SK-N-SH treated with all-trans-retinoic acid at 6 μM for 48 hours (cell line): ENCODE data around the gene USP22.

Experiments used
- ATAC-seq: fragments of 200-7000 bp; cut with Tn5 transposase; 3 replicates; pipeline ENCODE4 v1.9.1; 2020; ENCODE audit warnings: mild to moderate bottlenecking, moderate library complexity
- ARNTL ChIP-seq: fragments of 450-650 bp; formaldehyde crosslinking; IDR thresholded peaks from 2 replicates; pipeline ENCODE4 v1.5.0; 2020; ENCODE audit warnings: low read depth, mild to moderate bottlenecking, moderate library complexity, borderline replicate concordance
- BACH2 ChIP-seq: fragments of 250-450 bp; sonication (Bioruptor Pico); IDR thresholded peaks from 2 replicates; pipeline ENCODE4 v1.9.0; 2021; ENCODE audit warnings: mild to moderate bottlenecking, borderline replicate concordance
- CSDC2 ChIP-seq: fragments of 250-450 bp; sonication (Bioruptor Pico); IDR thresholded peaks from 2 replicates; pipeline ENCODE4 v1.5.0; 2020; ENCODE audit warnings: mild to moderate bottlenecking, moderate library complexity
- CSRNP3 ChIP-seq: fragments of 250-450 bp; sonication (Bioruptor Pico); IDR thresholded peaks from 2 replicates; pipeline ENCODE4 v1.5.1; 2021; ENCODE audit warnings: mild to moderate bottlenecking, moderate library complexity
- ESRRG ChIP-seq: fragments of 250-450 bp; sonication (Bioruptor Pico); IDR thresholded peaks from 2 replicates; pipeline ENCODE4 v1.6.1; 2021; ENCODE audit warnings: mild to moderate bottlenecking
- GLIS3 ChIP-seq: fragments of 250-450 bp; sonication (Bioruptor Pico); IDR thresholded peaks from 2 replicates; pipeline ENCODE4 v1.5.0; 2020; ENCODE audit warnings: mild to moderate bottlenecking, moderate library complexity
- ISL1 ChIP-seq: fragments of 250-450 bp; sonication (Bioruptor Pico); IDR thresholded peaks from 2 replicates; pipeline ENCODE4 v2.1.2; 2022; ENCODE audit warnings: mild to moderate bottlenecking, moderate library complexity
- OSR1 ChIP-seq: fragments of 250-450 bp; sonication (Bioruptor Pico); IDR thresholded peaks from 2 replicates; pipeline ENCODE4 v1.8.0; 2022; ENCODE audit warnings: moderate library complexity, mild to moderate bottlenecking, inconsistent platforms
- PATZ1 ChIP-seq: fragments of 250-450 bp; sonication (Bioruptor Pico); IDR thresholded peaks from 2 replicates; pipeline ENCODE4 v1.8.0; 2020; ENCODE audit warnings: mild to moderate bottlenecking, moderate library complexity, borderline replicate concordance
- POU6F1 ChIP-seq: fragments of 250-450 bp; sonication (Bioruptor Pico); IDR thresholded peaks from 2 replicates; pipeline ENCODE4 v1.8.0; 2021; ENCODE audit warnings: low read depth, mild to moderate bottlenecking, moderate library complexity, borderline replicate concordance
- PPARA ChIP-seq: fragments of 250-450 bp; sonication (Bioruptor Pico); IDR thresholded peaks from 2 replicates; pipeline ENCODE4 v1.5.0; 2020; ENCODE audit warnings: mild to moderate bottlenecking, borderline replicate concordance
- RARB ChIP-seq: fragments of 250-450 bp; sonication (Bioruptor Pico); IDR thresholded peaks from 2 replicates; pipeline ENCODE4 v1.8.0; 2021; ENCODE audit warnings: mild to moderate bottlenecking, moderate library complexity
- TCF4 ChIP-seq: fragments of 250-450 bp; sonication (Bioruptor Pico); IDR thresholded peaks from 2 replicates; pipeline ENCODE4 v1.8.0; 2021; ENCODE audit warnings: mild to moderate bottlenecking, moderate library complexity, borderline replicate concordance
- TOX ChIP-seq: fragments of 250-450 bp; sonication (Bioruptor Pico); IDR thresholded peaks from 2 replicates; pipeline ENCODE4 v1.8.0; 2021; ENCODE audit warnings: mild to moderate bottlenecking, moderate library complexity, borderline replicate concordance
- TSHZ2 ChIP-seq: fragments of 250-450 bp; sonication (Bioruptor Pico); IDR thresholded peaks from 2 replicates; pipeline ENCODE4 v1.5.0; 2020; ENCODE audit warnings: mild to moderate bottlenecking, moderate library complexity
- ZC3H10 ChIP-seq: fragments of 250-450 bp; sonication (Bioruptor Pico); IDR thresholded peaks from 2 replicates; pipeline ENCODE4 v1.5.1; 2021; ENCODE audit warnings: mild to moderate bottlenecking, moderate library complexity
- ZFP30 ChIP-seq: fragments of 450-650 bp; formaldehyde crosslinking; IDR thresholded peaks from 2 replicates; pipeline ENCODE4 v1.5.0; 2022; ENCODE audit warnings: mild to moderate bottlenecking, moderate library complexity
- ZNF565 ChIP-seq: fragments of 450-650 bp; formaldehyde crosslinking; conservative IDR thresholded peaks from 2 replicates; pipeline ENCODE4 v1.5.0; 2020; ENCODE audit warnings: low read depth, mild to moderate bottlenecking, moderate library complexity
- ZNF70 ChIP-seq: fragments of 450-650 bp; formaldehyde crosslinking; IDR thresholded peaks from 2 replicates; pipeline ENCODE4 v1.5.0; 2020; ENCODE audit warnings: mild to moderate bottlenecking, moderate library complexity
- ZNF8 ChIP-seq: fragments of 450-650 bp; formaldehyde crosslinking; IDR thresholded peaks from 2 replicates; pipeline ENCODE4 v1.5.0; 2020; ENCODE audit warnings: mild to moderate bottlenecking, moderate library complexity
- TF ChIP-seq, protein P1 (sequence below): fragments of 250-450 bp; sonication (Bioruptor Pico); IDR thresholded peaks from 2 replicates; pipeline ENCODE4 v1.5.1; 2020; ENCODE audit warnings: low read depth, mild to moderate bottlenecking, moderate library complexity

The USP22 gene

DNA sequence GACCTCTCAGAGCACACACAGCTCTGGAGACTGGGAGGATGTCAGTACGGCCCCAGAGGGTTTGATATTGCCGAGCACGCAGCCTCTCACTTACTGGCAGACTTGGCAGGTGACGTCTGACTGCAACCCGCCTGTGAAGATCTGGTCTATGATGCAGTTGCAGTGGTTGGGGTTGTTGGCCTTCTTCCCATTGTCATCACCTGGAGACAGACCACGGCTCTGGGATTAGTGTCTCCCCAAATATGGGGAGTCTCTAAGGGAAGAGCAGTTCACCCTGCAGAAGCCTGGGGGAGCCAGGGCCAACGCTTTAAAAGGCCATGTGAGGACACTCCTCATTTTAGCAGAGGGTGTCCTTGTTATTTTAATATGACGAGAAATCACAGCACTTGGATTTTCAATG, 30.1 kb downstream of the USP22 start:
- no peak for ATAC-seq
- TF ChIP-seq ARNTL (CRISPR knock-in tag) (no peak), ISL1 (CRISPR knock-in tag) (no peak), CSDC2 (CRISPR knock-in tag) (no peak), BACH2 (CRISPR knock-in tag) (no peak), TOX (no peak), ZNF8 (CRISPR knock-in tag) (no peak), ZNF565 (CRISPR knock-in tag) (no peak), ZC3H10 (CRISPR knock-in tag) (no peak), TSHZ2 (CRISPR knock-in tag) (no peak), PPARA (CRISPR knock-in tag) (no peak), ESRRG (CRISPR knock-in tag) (no peak), OSR1 (CRISPR knock-in tag) (no peak), GLIS3 (CRISPR knock-in tag) (no peak), POU6F1 (no peak), RARB (CRISPR knock-in tag) (no peak)
- TF ChIP-seq, protein P1, sequence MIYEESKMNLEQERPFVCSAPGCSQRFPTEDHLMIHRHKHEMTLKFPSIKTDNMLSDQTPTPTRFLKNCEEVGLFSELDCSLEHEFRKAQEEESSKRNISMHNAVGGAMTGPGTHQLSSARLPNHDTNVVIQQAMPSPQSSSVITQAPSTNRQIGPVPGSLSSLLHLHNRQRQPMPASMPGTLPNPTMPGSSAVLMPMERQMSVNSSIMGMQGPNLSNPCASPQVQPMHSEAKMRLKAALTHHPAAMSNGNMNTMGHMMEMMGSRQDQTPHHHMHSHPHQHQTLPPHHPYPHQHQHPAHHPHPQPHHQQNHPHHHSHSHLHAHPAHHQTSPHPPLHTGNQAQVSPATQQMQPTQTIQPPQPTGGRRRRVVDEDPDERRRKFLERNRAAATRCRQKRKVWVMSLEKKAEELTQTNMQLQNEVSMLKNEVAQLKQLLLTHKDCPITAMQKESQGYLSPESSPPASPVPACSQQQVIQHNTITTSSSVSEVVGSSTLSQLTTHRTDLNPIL, result no peak

DNA sequence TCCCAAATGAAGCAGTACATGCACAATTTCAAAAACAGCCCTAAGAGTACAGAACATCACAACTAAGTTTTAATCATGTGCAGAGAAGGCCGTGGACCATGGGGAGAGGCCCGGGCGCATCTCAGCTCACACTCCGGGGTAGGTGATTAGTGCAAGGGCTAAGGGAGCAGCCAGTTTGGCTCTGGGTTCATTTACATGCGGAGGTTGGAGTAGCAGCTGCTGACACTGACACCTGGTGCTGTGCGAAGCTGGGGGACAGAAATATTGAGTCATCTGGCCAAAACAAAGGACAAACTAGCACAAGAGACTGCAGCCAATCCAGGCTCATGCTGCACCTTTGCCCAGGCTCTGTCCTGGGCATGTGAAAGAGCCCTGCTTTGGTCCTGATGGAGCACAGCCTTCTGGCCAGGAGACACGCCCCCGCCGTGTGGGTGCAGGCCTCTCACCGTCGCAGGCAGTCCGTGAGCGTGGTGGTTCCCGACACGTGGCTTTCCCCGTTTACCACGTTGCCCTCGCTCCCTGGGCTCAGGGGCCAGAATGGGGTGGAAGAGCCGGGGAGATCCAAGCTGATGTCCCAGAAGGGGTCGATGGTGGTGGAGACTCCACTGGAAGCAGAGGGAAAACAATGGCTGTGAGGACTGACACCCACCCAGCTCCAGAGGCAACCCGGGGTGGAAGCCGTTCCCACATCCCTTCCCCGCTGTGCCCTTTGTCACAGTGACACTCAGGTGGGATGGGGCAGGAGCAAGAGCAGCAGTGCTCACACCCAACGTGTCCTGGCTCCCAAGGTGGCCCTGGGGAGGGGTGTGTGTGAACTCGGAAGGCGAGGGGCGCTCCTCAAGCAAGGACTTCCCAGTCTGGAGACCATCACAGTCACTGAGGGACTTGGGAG, 31.9 kb downstream of the USP22 start:
- TF ChIP-seq RARB (CRISPR knock-in tag) (no peak), ARNTL (CRISPR knock-in tag) (no peak), ZNF8 (CRISPR knock-in tag) (no peak), CSDC2 (CRISPR knock-in tag) (no peak), OSR1 (CRISPR knock-in tag) (no peak), CSRNP3 (CRISPR knock-in tag) (no peak), ZNF70 (CRISPR knock-in tag) (no peak), TCF4 (CRISPR knock-in tag) (no peak), ISL1 (CRISPR knock-in tag) (no peak), PATZ1 (CRISPR knock-in tag) (no peak), GLIS3 (CRISPR knock-in tag) (no peak), ZFP30 (CRISPR knock-in tag) (no peak), PPARA (CRISPR knock-in tag) (no peak), TOX (no peak), POU6F1 (no peak), ZC3H10 (CRISPR knock-in tag) (no peak), TSHZ2 (CRISPR knock-in tag) (no peak)
- TF ChIP-seq, all 23 proteins: peak for 0
- no peak for ATAC-seq
